ENCODE data around the gene DNHD1.

DNA sequence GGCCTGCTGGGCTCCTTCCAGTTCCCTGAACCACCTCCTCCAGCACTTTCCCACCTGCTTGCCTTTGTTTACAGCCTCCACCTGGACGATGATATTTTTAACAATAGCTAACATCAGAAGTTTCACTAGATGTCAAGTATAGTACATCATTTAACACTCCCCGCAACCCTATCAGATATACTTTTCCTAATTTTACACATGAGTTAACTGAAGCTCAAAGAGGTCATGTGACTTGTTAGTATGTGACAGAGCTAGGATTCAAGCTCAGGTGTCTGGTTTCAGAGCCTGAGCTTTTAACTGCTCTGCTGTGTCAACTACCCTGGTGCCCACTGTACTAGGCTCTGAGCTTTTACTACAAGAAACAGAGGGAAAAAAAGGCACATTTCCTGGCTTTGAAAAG is 42.0 kb upstream of the DNHD1 start:
- TF ChIP-seq, protein P1, sequence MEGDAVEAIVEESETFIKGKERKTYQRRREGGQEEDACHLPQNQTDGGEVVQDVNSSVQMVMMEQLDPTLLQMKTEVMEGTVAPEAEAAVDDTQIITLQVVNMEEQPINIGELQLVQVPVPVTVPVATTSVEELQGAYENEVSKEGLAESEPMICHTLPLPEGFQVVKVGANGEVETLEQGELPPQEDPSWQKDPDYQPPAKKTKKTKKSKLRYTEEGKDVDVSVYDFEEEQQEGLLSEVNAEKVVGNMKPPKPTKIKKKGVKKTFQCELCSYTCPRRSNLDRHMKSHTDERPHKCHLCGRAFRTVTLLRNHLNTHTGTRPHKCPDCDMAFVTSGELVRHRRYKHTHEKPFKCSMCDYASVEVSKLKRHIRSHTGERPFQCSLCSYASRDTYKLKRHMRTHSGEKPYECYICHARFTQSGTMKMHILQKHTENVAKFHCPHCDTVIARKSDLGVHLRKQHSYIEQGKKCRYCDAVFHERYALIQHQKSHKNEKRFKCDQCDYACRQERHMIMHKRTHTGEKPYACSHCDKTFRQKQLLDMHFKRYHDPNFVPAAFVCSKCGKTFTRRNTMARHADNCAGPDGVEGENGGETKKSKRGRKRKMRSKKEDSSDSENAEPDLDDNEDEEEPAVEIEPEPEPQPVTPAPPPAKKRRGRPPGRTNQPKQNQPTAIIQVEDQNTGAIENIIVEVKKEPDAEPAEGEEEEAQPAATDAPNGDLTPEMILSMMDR (IDR thresholded peaks at IDR 0.05; ENCODE audit: low read length) = no peak
- no peak for TF ChIP-seq EZH2 (optimal IDR thresholded peaks at IDR 0.05; ENCODE audit: low read depth, low read length)

All from MM.1S (cell line).